B cell (primary cell): Measurements from ENCODE around the gene HACD2. TPM values are rescaled to one million over a fixed set of nuclear protein-coding genes. Genes with fewer than 3 reads are reported as not detected.

Experiments used
- ATAC-seq: fragments of 200-7000 bp; cut with Tn5 transposase; one replicate; pipeline ENCODE4 v1.10.0; 2021; ENCODE audit warnings: low read depth, mild to moderate bottlenecking, moderate number of reproducible peaks, moderate library complexity
- CTCF ChIA-PET: fragments of 350-600 bp; sonication (Branson Sonifier 250); formaldehyde crosslinking; loops from one replicate; lab custom pipeline; 2021; ENCODE audit warnings: antibody characterized with exemption, inconsistent platforms; lab: Charles Lee
- POLR2A ChIA-PET: fragments of 350-600 bp; sonication (Branson Sonifier 250); formaldehyde crosslinking; loops from one replicate; lab custom pipeline; 2021; ENCODE audit warnings: antibody characterized with exemption; lab: Charles Lee
- DNase-seq: peaks from one replicate; pipeline ENCODE4 v3.0.0; 2013
- H2AFZ ChIP-seq: 2 replicates; pipeline ENCODE4 v1.6.1; 2012; ENCODE audit warnings: mild to moderate bottlenecking, low read depth, low read length; ENCODE audit not compliant: insufficient read depth, poor library complexity, severe bottlenecking
- H3K27ac ChIP-seq, 2 donors: 1 replicate in 1 of 2; 2 replicates in 1 of 2; pipeline ENCODE4 v1.5.1; 2012 to 2013; ENCODE audit warnings: low read length in 2 of 2, mild to moderate bottlenecking in 2 of 2, moderate library complexity in 1 of 2
- H3K27me3 ChIP-seq, 4 experiments: fragments of 200-600 bp in 1 of 4; sonication (generic) in 1 of 4; replicated peaks in 1 of 4; 1 replicate in 2 of 4; 2 replicates in 2 of 4; pipeline versions ENCODE4 v1.6.1 to v1.7.0; 2013 to 2016; ENCODE audit warnings: low read length in 3 of 4, mild to moderate bottlenecking in 2 of 4, mixed read lengths in 1 of 4, moderate library complexity in 1 of 4; ENCODE audit not compliant: insufficient read depth in 4 of 4, control insufficient read depth in 3 of 4; ENCODE audit errors: control extremely low read depth in 1 of 4
- H3K36me3 ChIP-seq, 2 experiments: replicated peaks in 1 of 2; 1 replicate in 1 of 2; 2 replicates in 1 of 2; pipeline versions ENCODE4 v1.6.1 to v1.7.1; 2013; ENCODE audit warnings: low read length in 1 of 2; ENCODE audit not compliant: insufficient read depth in 2 of 2, control insufficient read depth in 1 of 2; ENCODE audit errors: control extremely low read depth in 1 of 2, extremely low read depth in 1 of 2
- H3K4me1 ChIP-seq, 2 donors: fragments of 200-600 bp in 1 of 2; sonication (generic) in 1 of 2; 1 replicate in 1 of 2; 2 replicates in 1 of 2; pipeline versions ENCODE4 v1.5.1 to v1.6.1; 2013 to 2017; ENCODE audit warnings: low read length in 2 of 2; ENCODE audit not compliant: control insufficient read depth in 2 of 2, insufficient read depth in 2 of 2
- H3K4me2 ChIP-seq: replicated peaks from 2 replicates; pipeline ENCODE3; 2012; ENCODE audit warnings: mild to moderate bottlenecking, low read depth, low read length; ENCODE audit not compliant: poor library complexity, severe bottlenecking
- H3K4me3 ChIP-seq, 5 experiments: fragments of 200-600 bp in 1 of 5; sonication (generic) in 1 of 5; 1 replicate in 3 of 5; 2 replicates in 2 of 5; pipeline versions ENCODE4 v1.5.1 to v1.7.0; 2011 to 2016; ENCODE audit warnings: low read length in 4 of 5, mild to moderate bottlenecking in 4 of 5, low read depth in 2 of 5, control low read depth in 1 of 5, moderate library complexity in 1 of 5; ENCODE audit not compliant: insufficient read depth in 1 of 5; ENCODE audit errors: control extremely low read depth in 1 of 5, extremely low read depth in 1 of 5
- H3K79me2 ChIP-seq: fragments of 200-600 bp; sonication (generic); one replicate; pipeline ENCODE4 v1.6.0; 2016; ENCODE audit warnings: low read length; ENCODE audit not compliant: control insufficient read depth, insufficient read depth
- H3K9ac ChIP-seq: fragments of 200-600 bp; sonication (generic); 2 replicates; pipeline ENCODE4 v1.6.1; 2017; ENCODE audit warnings: mild to moderate bottlenecking, low read length, moderate library complexity
- H3K9me3 ChIP-seq, 3 donors: one replicate each; pipeline versions ENCODE4 v1.6.1 to v1.7.1; 2013; ENCODE audit warnings: low read length in 2 of 3; ENCODE audit not compliant: control insufficient read depth in 2 of 3, insufficient read depth in 1 of 3; ENCODE audit errors: control extremely low read depth in 1 of 3
- H4K20me1 ChIP-seq: 2 replicates; pipeline ENCODE4 v1.6.0; 2012; ENCODE audit warnings: mild to moderate bottlenecking, low read length; ENCODE audit not compliant: insufficient read depth, control insufficient read depth, poor library complexity, severe bottlenecking
- H3K27ac Mint-ChIP-seq: one replicate; pipeline ENCODE4 v1.8.0; 2021; ENCODE audit warnings: mixed read lengths
- H3K27me3 Mint-ChIP-seq: one replicate; pipeline ENCODE4 v1.8.0; 2021; ENCODE audit warnings: mixed read lengths
- H3K4me1 Mint-ChIP-seq: one replicate; pipeline ENCODE4 v1.8.0; 2021; ENCODE audit warnings: mixed read lengths
- H3K4me3 Mint-ChIP-seq: one replicate; pipeline ENCODE4 v1.8.0; 2021; ENCODE audit warnings: mixed read lengths
- H3K9me3 Mint-ChIP-seq: one replicate; pipeline ENCODE4 v1.8.0; 2022; ENCODE audit warnings: mixed read lengths; ENCODE audit not compliant: insufficient read depth
- EZH2 ChIP-seq: IDR thresholded peaks from 2 replicates; pipeline ENCODE4 v1.6.1; 2012; ENCODE audit warnings: borderline replicate concordance, low read depth, mild to moderate bottlenecking, moderate library complexity, low read length; ENCODE audit not compliant: insufficient read depth, poor library complexity, severe bottlenecking
- WGBS: methylation state at CpG from one replicate; pipeline ENCODE4 v1.1.5; 2013; ENCODE audit warnings: missing lambda C conversion rate; ENCODE audit not compliant: insufficient coverage; 5-methylcytosine and 5-hydroxymethylcytosine counted together
- intact Hi-C: fragments of 100-400 bp; cut with micrococcal nuclease; formaldehyde crosslinking; loops from one replicate; pipeline ENCODE4 v1.10.0; 2022
- polyA plus RNA-seq: library from polyadenylated mRNA; depleted of rRNA; stranded (reverse); fragments of >200 nt; gene quantifications from 2 replicates; pipeline ENCODE4 v1.2.3, GENCODE V29; 2012
- total RNA-seq, 2 donors: library from RNA; stranded (reverse); fragments of 120-200 nt in 1 of 2; gene quantifications; 1 replicate in 1 of 2; 2 replicates in 1 of 2; pipeline versions ENCODE4 v1.2.3 to v1.2.4, GENCODE V29; 2013 to 2022
- TF ChIP-seq, protein P1 (sequence below): fragments of 200-600 bp; IDR thresholded peaks from one replicate; pipeline ENCODE4 v1.8.0; 2022; ENCODE audit warnings: antibody characterized with exemption, mild to moderate bottlenecking

HACD2 gene
- total and polyA plus RNA-seq, 2 donors (not counting 1 experiment from before 2014, with no cell fraction given), result 14.5 to 30.7 TPM

DNA sequence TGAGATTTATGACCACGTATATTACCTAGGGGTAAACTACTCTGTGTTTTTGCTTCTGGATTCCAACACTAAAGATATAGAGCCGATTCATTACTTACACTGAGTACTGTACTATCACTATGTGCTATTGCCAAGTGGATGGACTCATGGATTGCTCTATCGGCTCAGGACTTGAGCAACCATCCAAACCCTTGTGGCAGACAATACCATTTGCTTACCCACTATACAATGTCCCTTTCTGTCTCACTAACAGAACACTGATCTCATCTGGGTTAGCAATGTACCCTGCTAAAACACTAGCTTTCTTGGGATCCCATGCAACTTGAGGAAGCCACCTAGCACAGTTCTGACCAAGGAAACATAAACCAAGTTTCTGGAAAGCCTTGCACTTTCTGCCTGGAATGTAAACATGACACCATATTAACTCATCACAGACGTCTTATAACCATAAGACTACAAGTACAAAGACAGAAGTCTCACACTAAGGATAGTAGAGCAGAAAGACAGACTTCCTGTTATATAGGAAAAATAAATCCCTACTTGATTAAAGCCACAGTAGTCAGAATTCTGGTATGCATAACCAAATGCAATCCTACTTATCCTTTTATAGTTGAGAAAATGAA lies 38.6 kb downstream of the HACD2 start:
- intact Hi-C loops, result no loop called here
- CTCF ChIA-PET, result interaction anchor here (1.1 kb wide), 1 partner anchor 12 kb away, joined by 5 read pairs; no protein-coding TSS in a partner anchor
- TF ChIP-seq EZH2, result no peak
- TF ChIP-seq, protein P1, sequence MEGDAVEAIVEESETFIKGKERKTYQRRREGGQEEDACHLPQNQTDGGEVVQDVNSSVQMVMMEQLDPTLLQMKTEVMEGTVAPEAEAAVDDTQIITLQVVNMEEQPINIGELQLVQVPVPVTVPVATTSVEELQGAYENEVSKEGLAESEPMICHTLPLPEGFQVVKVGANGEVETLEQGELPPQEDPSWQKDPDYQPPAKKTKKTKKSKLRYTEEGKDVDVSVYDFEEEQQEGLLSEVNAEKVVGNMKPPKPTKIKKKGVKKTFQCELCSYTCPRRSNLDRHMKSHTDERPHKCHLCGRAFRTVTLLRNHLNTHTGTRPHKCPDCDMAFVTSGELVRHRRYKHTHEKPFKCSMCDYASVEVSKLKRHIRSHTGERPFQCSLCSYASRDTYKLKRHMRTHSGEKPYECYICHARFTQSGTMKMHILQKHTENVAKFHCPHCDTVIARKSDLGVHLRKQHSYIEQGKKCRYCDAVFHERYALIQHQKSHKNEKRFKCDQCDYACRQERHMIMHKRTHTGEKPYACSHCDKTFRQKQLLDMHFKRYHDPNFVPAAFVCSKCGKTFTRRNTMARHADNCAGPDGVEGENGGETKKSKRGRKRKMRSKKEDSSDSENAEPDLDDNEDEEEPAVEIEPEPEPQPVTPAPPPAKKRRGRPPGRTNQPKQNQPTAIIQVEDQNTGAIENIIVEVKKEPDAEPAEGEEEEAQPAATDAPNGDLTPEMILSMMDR, result no peak

DNA sequence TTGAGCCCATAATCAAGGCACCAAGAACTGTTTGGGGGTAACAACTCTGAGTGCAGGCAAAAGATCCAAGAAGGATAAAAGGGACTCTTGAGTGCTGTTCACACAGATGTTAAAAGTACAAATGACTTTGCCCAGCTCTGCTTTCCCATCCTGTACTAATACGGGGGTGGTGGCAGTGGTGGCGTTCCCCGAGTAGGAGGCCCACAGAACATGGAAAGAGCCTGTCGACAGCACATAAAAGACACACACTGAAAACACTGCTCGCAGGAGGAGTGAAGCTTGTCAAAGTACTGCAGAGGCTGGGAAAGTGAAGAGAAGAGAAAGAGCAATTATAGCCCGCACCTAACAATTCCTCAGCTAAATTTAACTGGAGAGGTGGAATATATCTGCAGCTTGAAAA lies 40.9 kb downstream of the HACD2 start:
- no peak overlapping the region for H3K9ac ChIP-seq
- WGBS, result no CpG with 5 or more reads among the region's 6 CpGs
- ChIA-PET POLR2A (no interaction called here), CTCF (interaction anchor here (1.0 to 1.8 kb wide), 4 partner anchors 13 to 215 kb away, joined by 3 to 6 read pairs (median 4); no protein-coding TSS in a partner anchor)
- TF ChIP-seq EZH2, result no peak
- TF ChIP-seq, protein P1, result no peak
- no peaks in the 10 kb centered on the region for H3K27me3 ChIP-seq
- H3K27ac ChIP-seq, result no peak overlapping the region
- no peak overlapping the region for H3K4me2 ChIP-seq
- Mint-ChIP-seq H3K27me3 (no peaks in the 10 kb centered on the region), H3K9me3 (no peaks in the 10 kb centered on the region), H3K4me1 (no peaks in the 10 kb centered on the region), H3K27ac (no peak overlapping the region), H3K4me3 (no peak overlapping the region)
- H3K36me3 ChIP-seq, result peaks cover 2 to 10% of the 10 kb centered on the region in 2 experiments
- ATAC-seq (no peak), DNase-seq (no peak)
- intact Hi-C loops, result no loop called here
- no peak overlapping the region for H3K4me3 ChIP-seq
- H3K9me3 ChIP-seq, result no peaks in the 10 kb centered on the region
- H4K20me1 ChIP-seq, result no peaks in the 10 kb centered on the region
- no peaks in the 10 kb centered on the region for H3K4me1 ChIP-seq
- H3K79me2 ChIP-seq, result peaks cover 9% of the 10 kb centered on the region
- H2AFZ ChIP-seq, result no peak overlapping the region

More for the DNA sequence above, 38.6 kb downstream of the HACD2 start:
- Mint-ChIP-seq H3K27me3 (no peaks in the 10 kb centered on the region), H3K4me1 (no peaks in the 10 kb centered on the region), H3K4me3 (no peak overlapping the region), H3K9me3 (no peaks in the 10 kb centered on the region), H3K27ac (no peak overlapping the region)
- Histone ChIP-seq H4K20me1 (no peaks in the 10 kb centered on the region), H3K27me3 (no peaks in the 10 kb centered on the region), H3K36me3 (peaks cover 7 to 29% of the 10 kb centered on the region in 2 experiments), H3K9ac (no peak overlapping the region), H2AFZ (no peak overlapping the region), H3K27ac (no peak overlapping the region), H3K9me3 (no peaks in the 10 kb centered on the region), H3K79me2 (peaks cover 16% of the 10 kb centered on the region), H3K4me2 (no peak overlapping the region), H3K4me3 (no peak overlapping the region), H3K4me1 (no peaks in the 10 kb centered on the region)
- DNase-seq, result no peak
- no peak for ATAC-seq
- POLR2A ChIA-PET, result no interaction called here
- WGBS, result no CpG with 5 or more reads among the region's 4 CpGs
